PC-9 (cell line): Measurements from ENCODE around the gene MIGA1.
"Not testable (repeated sequence)": the region's sequence is repeated elsewhere in the genome, so short reads cannot be mapped to it uniquely, and the experiment has no call there.

Source experiments
- CTCF ChIP-seq: fragments of 200-600 bp; sonication (generic); conservative IDR thresholded peaks from 2 replicates; pipeline ENCODE4 v1.6.1; 2017; ENCODE audit warnings: mixed run types, antibody characterized with exemption, mild to moderate bottlenecking, moderate library complexity
- EZH2 ChIP-seq: fragments of 200-600 bp; sonication (generic); IDR thresholded peaks from 2 replicates; pipeline ENCODE4 v1.8.0; 2017; ENCODE audit warnings: antibody characterized with exemption, low read depth

- not testable (repeated sequence) for TF ChIP-seq CTCF, EZH2
These were observed 30.0 kb upstream of the MIGA1 start for GRCh38 chr1:77749489-77749888.
